HG03196 (cell line): Measurements from ENCODE around the gene RNF2.

Source experiments
- ATAC-seq: cut with Tn5 transposase; IDR thresholded peaks from one replicate; pipeline ENCODE4 v1.9.1; 2021; ENCODE audit not compliant: unreplicated experiment

RNF2 gene

DNA sequence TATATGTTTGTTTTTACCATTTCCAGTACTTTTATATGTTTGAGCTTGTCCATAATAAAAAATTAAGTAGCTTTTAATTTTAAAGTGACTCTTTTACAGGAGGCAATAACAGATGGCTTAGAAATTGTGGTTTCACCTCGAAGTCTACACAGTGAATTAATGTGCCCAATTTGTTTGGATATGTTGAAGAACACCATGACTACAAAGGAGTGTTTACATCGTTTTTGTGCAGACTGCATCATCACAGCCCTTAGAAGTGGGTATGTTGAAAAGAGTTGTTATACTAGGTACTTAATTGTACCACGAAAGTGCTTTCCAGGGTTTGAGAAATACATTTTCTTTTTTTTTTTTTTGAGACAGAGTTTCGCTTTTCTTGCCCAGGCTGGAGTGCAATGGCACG lies 46.1 kb downstream of the RNF2 start:
- ATAC-seq: no peak

DNA sequence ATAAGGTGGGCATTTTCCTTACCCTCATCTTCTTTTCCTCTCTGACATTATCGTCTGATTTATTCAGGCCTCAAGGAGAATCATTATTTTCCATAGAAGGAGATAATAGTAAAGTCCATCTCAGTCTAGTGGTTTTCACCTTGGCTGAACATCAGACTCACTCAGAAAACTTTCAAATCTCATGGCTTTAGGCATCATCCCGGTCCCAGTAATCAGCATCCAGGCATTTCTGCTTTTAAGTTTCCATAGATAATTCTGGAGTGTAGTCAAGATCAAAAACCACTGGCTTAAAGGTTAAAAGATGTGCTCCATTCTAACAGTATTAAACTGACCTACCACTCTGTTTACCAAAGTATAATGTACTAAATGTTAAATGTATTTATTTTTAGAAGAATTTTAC lies 49.4 kb downstream of the RNF2 start:
- ATAC-seq: no peak

DNA sequence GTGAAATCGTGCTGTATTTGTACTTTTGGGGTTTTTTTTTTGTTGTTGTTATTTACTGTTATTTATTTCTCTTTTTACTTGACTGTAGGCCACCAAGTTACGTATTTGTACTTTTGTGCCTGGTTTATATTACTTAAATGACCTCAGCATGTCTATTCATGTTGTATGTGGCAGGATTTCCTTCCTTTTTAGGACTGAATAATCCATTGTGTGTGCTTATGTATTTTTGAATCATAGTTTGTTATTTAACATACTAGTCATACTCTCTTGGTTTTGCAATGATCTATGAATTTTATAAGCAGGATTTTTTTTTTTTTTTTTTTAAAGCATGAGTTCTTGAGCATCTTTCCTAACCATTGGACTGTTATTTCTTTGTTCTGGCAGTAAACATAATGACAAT lies 51.2 kb downstream of the RNF2 start:
- ATAC-seq: no peak

DNA sequence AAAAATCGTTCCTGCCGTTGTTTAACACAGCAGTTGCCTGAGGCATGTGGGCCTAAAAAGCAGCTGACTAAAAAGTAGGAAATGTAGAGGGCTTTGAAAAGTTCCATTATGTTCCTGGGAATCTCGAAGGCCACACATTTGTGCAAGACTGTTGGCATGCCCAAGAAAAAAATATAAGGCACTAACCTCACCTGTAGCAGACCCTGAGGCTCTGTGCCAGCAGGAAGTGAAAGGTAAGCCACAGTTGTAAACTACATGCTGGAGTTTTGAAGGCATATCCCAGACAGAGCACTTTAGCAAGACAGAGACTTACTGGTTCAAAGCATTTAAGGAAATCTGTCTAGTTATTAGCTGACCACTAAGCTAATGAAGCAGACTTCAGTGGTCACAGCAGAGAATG lies 58.7 kb downstream of the RNF2 start:
- no peak for ATAC-seq

DNA sequence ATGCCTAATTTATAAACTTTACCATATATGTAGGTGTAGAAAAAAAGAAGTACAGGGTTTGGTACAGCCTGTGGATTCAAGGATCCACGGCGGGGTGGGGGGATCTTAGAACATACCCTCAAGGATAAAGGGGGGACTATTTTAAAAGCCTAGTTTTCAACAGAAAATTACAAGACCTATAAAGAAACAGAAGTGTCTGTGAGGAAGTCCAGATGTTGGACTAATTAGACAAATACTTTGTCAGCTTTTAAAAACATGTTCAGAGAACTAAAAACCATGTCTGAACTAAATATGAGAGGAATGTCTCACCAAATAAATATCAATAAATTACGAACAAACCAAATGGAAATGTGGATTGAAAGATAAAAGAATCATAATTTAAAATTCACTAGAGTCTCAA lies 59.8 kb downstream of the RNF2 start:
- ATAC-seq: no peak

DNA sequence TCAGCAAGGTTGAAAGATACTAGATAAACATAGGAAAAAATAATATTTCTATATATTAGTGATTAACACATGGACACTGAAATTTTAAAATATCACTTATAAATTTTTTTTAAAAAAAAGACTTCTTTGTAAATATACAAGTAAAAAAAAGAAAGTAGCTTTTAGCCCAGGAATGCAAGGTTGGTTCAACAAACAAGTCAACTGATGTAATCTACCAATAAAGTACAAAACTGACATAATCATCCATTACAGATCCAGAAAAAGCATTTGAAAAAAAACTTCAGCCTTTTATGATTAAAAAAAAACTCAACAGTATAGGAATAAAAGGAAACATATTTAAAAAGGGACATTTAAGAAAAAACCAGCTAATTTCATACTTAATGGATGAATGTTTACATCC lies 63.0 kb downstream of the RNF2 start:
- ATAC-seq: no peak

DNA sequence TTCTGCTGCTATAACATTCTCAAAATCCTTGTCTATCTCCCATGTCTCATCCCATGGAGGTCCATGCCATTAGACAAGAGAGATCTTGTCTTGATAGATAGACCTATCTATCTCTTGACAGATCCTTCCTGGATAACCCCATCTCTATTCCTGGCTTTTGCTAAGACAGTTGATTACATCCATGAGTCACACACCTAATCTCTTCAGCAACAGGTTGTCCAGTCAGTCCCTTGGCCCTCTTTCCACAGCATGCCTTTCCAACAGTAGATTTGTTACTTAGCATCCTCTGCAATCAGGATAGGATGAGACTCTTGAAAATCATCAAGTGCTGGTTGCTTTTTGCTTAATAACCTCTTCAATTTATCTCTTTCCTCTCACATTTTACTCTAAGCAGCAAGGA lies 64.8 kb downstream of the RNF2 start:
- ATAC-seq: no peak

DNA sequence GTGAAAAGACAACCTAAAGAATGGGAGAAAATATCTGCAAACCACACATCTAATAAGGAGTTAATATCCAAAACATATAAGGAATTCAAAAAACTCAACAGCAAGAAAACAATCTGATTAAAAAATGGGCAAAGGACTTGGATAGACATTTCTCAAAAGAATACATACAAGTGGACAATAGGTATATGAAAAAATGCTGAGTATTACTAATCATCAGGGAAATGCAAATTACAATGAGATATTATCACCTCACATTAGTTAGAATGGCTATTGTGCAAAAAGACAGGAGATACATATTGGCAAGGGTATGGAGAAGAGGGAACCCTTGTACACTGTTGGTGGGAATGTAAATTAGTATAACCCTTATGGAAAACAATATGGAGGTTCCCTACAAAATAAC lies 66.5 kb downstream of the RNF2 start:
- ATAC-seq: no peak

DNA sequence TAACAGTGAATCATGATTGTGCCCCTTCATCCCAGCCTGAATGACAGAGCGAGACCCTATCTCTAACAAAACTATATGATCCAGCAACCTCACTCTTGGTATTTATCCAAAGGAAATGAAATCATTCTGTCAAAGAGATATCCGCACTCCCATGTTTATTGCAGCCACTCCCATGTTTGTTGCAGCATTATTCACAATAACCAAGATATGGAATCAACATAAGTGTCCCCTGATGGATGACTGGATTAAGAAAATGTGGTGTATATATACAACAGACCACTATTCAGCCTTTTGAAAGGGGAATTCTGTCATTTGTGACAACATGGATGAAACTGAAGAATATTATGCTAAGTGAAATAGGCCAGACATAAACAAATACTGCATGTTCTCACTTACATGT lies 67.0 kb downstream of the RNF2 start:
- ATAC-seq: no peak

DNA sequence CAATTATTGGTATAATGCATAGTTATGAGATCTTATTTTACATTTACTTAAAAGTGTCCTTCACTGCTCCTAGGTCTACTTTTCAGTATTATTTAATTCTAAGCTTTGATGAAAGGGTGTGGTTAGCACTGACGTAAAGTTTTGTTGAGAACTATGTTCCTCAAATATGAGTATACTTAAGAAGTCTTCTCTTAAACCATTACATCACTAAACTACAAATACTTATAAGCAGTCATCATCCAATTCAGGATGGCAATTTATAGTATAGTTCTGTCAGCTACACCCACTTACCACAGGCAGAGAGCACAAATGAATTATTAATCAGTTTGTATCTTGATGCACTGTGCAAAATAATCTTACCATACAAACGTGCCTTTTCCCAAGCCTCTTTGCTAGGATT lies 84.3 kb downstream of the RNF2 start:
- ATAC-seq: no peak

DNA sequence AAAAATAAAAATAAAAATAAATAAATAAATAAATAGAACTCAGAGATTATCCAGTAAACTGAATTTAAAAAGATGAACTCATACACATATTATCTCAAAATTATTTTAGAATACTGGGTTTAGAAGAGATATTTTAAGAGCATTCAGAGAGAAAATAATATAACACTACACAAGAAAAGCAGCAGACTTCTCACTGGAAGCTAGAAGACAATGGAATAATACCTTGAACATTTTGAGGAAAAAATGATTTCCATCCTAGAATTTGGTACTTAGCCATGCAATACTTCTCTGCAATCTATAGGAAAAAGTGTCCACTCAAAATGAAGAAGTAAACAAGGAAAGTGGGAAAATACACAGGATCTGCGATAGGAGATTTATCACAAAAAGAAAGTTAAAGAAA lies 87.2 kb downstream of the RNF2 start:
- ATAC-seq: no peak

DNA sequence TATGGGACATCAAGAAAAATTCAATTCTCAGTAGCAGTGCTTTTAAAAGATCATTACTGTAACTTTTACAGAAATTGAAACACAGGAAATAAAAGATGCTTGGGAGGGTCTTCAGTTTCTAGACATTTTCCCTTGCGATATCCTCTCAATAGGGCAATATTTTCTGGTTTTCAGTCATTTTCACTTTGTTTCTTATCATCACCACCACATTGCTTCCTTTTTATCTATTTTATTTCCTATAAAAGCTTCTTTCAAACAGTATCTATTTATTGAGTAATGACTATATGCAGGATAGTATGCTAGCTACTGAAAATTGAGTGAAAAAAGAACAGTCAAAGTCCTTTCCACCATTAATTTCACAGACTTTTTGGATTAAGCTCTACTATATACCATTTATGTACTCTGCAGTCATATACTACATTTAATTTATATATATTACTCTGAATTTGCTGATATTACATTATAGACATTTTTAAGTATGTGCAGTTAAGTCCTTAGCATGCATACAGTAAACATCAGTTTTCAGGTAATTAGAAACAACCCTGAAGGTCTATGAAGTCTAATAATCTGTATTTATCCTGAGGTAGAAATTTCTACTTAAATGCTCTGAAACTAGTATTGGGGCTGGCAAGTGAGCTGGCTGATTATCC lies 92.7 kb downstream of the RNF2 start:
- ATAC-seq: no peak

DNA sequence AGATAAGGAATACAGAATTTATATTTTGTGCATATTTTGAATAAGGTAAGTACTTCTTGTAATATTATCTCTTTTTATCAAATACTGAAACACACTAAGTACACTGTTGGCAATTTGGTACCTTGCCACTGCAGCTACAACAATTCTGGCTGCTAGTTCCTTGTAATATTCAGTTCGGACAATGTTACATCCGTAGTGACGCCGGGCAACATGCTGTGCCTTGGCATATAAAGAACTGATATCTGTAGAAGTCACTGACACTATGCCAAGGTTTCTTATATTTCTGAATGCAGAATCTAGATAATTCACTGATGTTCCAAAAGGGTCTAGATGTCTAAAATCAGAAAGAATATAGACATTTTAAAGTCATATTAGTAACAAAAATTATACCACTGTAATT lies 93.9 kb downstream of the RNF2 start:
- ATAC-seq: no peak

DNA sequence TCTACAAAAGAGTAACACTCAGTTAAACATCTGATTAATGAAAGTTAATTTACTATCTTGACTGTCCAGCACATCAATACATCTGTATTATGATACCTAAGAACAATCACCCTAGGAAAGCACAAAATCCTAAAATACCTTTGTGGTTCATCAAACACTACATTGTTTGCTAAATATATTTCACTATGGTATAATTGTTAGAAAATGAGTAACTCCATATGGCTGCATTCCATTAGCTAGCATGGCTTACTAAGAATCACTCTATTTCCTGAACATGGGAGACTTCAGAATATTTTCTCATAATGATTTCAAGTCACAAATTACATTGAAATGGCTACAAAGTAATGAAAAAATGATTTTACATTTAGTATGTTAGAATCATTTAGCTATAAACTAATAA lies 98.9 kb downstream of the RNF2 start:
- ATAC-seq: no peak

DNA sequence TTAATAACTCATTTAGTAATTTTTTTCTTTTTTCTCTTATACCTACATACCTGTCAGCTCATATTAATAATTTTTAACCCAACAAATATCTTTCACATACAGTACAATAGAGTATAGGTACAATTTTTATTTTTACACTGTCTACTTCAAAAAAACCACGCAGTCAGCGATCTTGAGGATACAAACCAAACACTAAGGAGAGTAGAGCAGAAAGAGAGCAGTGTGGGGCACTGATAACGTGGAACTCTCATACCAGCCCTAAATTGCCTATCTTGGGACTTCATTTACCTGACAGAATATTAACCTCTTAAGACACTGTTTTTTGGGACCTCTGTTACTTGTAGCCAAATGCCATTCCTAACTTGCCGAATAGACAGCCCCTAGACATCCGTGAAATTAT lies 105.9 kb downstream of the RNF2 start:
- no peak for ATAC-seq
